Raji (cell line): ENCODE data around the gene LTBP1.

Source experiments
- POLR2A ChIP-seq: IDR thresholded peaks from 2 replicates; pipeline ENCODE4 v1.6.1; 2011; ENCODE audit warnings: low read depth, low read length, control low read depth; ENCODE audit not compliant: insufficient read depth

Gene LTBP1

DNA sequence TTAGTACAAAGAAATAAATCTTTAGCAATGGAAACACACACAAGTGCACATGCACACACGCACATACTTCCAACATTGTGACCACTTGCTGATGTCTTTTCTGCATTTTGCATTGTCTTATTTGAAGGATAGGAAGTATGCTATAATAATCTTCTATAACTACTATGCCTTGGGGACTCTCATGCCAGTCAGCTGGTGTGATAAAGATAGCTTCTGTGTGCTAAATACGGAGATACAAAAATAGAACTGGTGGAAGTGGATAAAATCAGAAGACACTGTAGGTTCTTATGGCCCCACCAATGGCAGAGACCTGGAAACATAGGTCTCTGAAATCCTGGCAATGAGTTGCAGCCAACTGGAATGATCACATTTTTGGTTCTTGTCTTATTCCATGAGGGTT lies 498.2 kb downstream of the LTBP1 start:
- no peak for TF ChIP-seq POLR2A

DNA sequence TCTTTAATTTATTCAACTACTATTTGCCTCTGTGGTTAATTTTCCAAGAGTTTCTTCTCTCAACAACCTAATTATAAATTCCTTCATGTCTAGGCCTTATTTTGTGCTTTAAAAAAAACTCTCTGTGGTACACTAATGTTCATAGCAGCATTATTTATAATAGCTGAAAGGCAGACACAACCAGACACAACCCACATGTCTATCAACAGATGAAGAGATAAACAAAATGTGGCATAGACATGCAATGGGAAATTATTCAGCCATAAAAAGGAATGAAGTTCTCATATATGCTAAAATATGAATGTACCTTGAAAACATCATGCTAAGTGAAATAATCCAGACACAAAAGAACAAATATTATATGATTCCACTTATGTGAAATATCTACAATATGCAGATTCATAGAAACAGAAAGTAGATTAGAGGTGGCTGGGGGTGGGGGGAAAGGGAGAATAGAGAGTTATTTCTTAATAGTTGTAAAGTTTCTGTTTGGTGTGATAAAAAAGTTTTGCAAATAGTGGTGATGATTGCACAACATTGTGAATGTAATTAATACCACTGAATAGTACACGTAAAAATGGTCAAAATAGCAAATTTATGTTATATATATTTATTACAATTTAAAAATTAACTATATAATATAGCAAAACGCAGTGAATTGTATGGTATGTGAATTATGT lies 501.6 kb downstream of the LTBP1 start:
- TF ChIP-seq POLR2A: no peak
